HG03520 (cell line): Measurements from ENCODE around the gene BACH1.
"Not testable (repeated sequence)": the region's sequence is repeated elsewhere in the genome, so short reads cannot be mapped to it uniquely, and the experiment has no call there.

ENCODE experiments used
- ATAC-seq: cut with Tn5 transposase; IDR thresholded peaks from one replicate; pipeline ENCODE4 v1.9.1; 2021; ENCODE audit warnings: mild to moderate bottlenecking, moderate library complexity; ENCODE audit not compliant: unreplicated experiment

The BACH1 gene

DNA sequence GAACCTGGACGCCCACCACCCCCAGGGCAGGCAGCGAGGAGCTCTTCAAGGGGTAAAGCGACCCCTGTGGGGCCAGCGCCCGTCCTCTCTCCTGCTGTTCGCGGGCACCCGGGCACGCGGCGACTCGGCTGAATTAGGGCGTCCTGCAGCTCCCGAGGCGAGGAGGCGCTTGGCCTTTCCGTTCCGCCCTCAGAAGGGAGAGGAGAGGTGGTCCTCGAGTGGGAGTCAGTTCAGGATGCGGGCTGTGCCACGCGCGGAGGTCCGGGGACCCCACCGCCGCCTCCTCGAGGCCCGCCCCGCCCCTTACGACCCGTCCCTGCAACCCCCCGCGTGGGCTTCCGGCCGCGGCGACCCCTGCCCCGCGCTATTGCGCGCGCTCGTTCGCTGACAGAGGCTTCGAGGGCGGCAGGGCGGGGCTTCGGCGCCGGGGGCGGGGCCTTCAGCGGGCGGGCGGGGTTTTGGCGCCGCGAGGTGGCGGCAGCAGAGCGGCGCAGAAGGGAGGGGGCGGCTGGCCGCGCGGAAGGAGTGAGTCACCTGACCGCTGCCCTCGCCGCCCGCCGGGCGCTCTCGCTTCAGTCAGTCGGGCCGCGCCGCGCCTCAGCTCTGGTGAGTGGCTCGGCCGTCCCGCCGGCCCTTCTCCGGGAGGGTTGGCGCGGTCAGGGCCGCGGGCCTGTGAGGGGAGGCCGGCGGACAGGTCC, at the start of gene BACH1:
Gene BACH1, plus strand, starts transcription at position 575 of the 698 bp plus-strand sequence. CDS start 22,359 bp downstream, outside the sequence.
- peak; percentile 49 for ATAC-seq

DNA sequence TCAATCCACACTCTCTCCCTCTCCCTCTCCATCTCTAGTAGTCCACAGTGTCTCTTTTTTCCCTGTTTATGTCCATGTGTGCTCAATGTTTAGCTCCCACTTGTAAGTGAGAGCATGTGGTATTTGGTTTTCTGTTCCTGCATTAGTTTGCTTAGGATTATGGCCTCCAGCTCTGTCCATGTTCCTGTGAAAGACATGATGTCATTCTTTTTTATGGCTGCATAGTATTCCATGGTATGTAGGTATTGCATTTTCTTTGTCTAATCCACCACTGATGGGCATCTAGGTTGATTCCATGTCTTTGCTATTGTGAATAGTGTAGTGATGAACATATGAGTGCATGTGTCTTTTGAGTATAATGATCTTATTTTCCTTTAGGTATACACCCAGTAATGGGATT, 49.4 kb upstream of the BACH1 start:
- not testable (repeated sequence) for ATAC-seq

DNA sequence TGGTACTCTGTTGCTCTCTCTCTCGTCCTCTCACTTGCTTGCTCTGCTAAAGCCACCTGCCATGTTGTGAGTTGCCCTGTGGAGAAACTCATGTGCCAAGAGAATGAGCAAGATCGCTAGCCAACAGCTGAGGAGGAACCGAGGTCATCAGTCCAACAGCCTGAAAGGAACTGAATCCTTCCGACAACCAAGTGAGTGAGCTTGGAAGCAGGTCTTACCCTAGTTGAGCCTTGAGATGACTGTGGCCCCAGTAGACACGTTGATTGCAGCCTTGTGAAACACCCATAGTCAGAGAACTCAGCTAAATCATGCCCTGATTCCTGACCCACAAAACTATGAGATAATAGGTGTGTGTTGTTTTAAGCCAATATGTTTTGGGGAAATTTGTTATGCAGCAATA, 48.1 kb upstream of the BACH1 start:
- ATAC-seq: no peak

DNA sequence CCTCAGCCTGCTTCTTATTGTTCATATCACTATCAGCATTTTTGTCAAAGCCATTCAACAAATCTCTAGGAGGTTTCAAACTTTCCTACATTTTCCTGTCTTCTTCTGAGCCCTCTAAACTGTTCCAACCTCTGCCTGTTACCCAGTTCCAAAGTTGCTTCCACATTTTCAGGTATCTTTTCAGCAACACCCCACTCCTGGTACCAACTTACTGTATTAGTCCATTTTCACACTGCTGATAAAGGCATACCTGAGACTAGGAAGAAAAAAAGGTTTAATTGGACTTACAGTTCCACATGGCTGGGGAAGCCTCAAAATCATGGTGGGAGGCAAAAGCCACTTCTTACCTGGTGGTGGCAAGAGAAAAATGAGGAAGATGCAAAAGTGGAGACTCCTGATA, 44.9 kb upstream of the BACH1 start:
- not testable (repeated sequence) for ATAC-seq

DNA sequence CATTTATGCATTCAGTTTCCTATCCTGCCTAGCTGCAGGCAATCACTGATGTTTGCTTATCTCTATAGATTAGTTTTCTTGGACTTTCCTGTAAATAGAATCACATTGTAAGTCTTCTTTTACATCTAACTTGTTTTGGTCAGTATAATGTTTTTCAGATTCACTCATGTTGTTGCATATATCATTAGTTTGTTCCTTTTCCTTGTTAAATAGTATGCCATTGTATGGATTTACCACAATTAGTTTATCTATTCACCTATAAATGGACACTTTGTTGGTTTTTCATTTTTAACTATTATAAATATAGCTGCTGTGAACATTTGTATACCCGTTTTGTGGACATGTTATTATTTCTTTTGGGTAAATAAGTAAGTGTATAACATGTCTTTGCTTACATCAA, 44.2 kb upstream of the BACH1 start:
- no peak for ATAC-seq

DNA sequence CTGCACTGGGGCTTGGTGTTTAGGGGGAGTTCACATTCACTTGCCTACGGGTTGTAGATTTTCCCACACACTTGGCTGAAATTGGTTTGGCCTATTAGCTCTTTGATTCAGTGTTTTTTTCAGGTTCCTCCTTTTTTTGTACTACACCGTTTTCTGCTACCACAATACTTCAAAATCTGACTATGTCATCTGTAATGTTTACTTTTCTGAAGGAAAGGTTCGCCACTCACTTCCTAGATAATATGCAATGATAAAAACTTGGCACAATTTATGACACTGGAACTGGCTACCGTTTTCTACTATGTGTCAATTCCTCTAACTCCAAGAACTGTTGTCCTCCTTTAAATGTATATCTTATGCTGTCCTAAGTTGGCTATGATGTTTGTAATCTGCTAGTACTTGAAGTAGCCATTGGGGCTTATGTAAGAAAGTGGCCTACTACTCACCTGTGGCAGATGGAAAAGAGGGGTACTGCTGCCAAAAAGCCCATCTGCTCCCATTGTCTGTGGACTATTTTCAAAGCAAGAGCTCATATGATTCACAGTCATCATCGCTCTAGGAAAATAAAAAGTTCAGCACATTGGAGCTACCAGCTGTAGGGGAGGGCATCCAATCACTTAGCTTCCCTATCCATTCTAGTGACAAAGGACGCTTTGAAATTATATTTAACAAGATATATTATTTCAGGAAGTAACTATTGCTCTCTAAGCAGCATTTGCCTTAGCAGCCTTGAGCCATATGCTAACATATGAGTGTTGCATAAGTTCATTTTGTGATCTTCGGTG, 42.4 kb upstream of the BACH1 start:
- ATAC-seq: no peak

DNA sequence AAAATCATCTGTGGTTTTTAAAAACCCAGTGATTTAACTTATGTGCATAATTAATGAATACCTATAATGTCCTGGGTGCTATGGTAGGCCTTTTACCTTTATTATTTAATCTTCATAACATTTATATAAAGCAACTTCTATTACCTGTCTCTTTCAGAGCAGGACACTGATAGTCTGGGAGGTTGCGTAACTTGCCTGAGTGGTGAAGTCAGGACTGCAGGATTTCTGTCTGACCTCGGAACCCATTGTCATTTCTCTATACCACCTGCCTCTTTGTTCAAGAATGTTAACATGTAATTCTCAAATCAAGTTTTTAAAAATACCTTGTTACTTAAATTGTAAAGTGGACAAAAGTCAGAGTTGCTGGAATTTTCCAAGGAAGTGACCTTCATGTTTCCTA, 41.0 kb upstream of the BACH1 start:
- no peak for ATAC-seq

DNA sequence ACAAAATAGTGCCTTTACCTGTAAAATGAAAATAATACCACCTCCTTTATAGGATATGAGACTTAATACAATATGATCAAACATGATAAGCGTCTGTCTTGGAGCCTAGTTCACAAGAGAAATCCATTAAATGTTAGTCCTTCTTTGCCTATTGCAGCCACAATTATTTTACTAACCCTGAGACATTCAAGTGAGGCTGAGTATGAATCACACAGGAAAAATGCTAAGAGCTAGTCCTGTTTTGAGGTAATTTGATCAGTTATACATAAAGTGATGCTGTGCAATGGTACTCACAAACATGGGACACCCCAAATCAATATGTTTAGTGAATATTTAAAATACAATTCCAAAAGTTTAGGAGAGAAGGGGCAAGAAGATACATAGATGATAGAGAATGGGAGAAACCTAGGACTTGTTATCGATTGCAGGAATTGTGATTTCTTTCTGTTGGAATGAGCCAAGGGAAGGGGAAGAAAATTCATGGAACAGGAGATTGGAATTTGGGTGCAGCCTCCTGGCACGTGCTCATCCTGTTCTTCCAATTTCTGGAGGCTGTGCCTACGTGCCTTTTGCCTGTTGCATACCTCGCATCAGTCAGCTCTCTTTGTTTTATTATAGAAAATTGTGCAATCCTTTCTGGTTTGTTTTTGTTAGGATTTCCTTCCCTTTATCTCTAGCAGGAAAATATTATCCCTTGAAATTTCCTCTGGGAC, 39.9 kb upstream of the BACH1 start:
- ATAC-seq: no peak

DNA sequence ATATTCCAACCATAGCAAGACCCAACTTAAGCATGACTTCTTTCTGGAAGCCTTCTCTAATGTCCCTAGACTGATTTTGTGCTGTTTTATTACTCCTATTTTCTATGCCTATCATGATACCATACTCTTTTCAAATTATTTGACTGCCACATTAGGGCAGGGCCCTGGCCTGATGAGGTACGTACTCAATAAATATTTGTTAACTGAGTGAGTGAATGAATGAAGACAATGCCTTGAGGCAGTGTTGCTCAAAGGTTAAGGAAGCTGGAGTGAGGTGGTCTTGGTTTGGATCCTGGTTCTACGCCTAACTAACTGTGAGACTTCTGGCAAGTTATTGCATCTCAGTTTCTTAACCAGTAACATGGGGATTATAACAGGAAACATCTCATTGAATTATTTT, 38.3 kb upstream of the BACH1 start:
- no peak for ATAC-seq

DNA sequence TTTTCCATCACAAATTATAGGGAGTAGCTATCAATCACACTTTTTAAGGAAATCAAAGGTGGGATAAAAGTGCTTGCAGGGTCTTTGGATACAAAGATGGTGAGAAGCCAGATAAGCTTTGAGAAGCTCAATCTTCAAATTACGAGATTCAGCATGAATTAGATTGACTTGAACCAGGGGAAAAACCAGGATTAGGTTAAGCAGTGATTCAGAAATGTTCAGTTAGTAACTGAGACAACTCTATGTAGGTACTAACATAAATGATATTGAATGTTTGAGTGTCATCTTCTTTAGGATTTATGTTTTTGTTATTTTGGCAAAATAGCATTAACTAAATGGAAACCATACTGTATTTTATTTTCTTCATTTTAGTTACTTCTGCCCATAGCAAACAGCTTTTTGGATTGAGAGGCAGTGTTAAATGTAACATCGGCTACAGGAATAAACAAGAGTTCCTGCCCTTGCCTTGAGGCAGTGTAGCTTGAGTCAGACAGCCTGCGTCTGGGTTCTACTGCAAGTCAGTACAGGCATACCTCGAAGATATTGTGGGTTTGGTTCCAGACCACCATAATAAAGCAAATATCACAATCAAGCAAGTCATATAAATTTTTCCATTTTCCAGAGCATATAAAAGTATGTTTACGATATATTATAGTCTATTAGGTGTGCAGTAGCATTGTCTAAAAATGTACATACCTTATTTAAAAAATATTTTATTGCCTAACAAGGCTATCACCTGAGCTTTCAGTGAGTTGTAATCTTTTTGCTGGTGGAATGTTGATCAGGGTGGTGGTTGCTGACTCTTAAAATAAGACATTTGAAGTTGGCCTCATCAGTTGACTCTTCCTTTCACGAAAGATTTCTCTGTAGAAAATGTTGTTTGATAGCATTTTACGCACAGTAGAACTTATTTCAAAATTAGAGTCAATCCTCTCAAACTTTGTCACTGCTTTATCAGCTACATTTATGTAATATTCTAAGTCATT, 36.9 kb upstream of the BACH1 start:
- no peak for ATAC-seq

DNA sequence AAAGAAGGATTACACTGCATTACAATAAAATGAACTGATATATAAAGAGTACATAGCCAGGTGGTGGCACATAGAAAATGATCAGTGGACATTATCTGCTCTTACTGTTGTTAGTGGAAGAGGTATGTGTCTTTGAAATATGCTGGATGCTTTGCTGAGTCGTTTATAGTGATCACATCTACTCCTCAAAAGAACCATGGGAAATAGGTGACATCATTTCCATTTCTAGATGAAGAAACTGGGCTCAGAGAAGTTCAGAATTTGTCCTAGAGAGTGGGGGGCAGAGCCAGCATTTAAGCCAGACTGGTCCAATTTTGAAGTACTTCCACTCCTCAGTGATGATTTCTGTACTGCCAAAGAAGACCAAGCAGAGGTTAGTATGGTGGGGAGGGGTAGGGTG, 34.0 kb upstream of the BACH1 start:
- no peak for ATAC-seq

DNA sequence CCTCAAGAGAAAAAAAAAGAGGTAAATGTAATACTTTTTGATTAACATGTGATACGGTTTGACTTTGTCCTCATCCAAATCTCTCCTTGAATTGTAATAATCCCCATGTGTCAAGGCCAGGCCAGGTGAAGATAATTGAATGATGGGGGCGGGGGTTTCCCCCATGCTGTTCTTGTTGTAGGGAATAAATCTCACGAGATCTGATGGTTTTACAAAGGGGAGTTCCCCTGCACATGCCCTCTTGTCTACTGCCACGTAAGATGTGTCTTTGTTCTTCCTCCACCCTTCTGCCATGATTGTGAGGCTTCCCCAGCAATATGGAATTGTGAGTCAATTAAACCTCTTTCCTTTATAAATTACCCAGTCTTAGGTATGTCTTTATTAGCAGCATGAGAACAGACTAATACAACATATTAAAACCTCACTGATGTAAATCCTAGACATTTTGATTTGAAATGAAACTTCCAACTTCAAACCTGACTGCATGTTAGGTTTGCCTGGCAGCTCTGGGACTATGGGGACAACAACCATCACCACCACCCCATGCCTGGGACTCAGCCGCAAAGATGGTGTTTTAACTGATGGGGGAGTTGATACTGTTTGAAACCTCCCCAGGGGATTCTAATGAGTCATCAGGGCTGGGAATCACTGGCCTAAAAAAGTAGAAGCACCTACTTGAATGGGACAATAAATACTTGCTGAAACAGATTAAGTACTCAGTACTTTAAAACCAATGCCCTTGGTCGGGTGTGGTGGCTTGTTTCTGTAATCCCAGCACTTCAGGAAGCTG, 32.8 kb upstream of the BACH1 start:
- no peak for ATAC-seq

DNA sequence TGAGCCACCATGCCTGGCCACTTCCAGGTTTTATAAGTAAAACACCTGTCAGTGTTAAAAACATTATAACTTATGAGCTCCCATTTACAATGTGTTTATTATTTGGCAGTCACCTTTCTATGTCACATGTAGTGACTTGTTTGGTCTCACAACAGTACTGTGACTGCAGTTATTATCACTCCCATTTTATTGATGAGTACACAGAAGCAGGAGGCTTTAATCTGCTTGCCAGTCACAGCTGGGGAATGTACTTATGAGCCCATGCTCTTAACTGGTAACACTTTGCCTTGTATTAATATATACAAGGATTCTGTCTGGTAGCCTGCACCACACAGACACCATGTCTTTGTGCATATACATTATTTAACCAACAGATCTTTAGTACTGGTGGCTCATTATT, 31.1 kb upstream of the BACH1 start:
- no peak for ATAC-seq

DNA sequence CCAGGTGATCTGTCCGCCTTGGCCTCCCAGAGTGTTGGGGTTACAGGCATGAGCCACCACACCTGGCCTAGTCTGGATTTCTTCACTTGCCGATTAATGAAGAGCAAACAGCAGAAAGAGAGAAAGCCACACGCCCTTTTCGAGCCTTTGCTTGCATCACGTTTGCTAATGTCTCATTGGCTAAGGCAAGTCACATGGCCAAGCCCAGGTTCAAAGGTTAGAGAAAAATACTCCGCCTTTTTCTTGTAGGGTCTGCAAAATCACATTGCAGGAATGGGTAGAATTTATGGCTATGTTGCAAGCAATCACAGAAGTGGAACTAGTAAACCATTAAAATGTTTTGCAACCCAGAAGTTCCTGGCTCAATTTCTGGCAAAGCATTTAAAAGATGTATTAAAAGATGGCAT, 26.8 kb upstream of the BACH1 start:
- ATAC-seq: no peak

DNA sequence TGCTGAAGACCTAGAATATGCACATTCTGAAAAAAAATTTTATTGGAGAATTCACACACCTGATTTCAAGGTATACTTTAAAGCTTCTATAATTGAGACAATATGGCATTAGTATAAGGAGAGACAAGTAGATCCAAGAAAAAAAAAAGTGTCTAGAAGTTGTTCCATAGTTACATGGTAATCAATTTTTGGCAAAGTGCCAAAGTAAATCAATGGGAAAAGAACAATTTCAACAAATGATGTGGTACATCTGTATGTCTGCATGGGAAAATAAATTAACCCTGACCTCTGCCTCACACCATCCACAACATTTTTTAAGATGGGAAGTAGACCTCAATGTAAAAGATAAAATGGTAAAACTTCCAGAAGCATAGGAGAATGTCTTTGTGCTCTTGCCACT, 21.3 kb upstream of the BACH1 start:
- ATAC-seq: no peak

DNA sequence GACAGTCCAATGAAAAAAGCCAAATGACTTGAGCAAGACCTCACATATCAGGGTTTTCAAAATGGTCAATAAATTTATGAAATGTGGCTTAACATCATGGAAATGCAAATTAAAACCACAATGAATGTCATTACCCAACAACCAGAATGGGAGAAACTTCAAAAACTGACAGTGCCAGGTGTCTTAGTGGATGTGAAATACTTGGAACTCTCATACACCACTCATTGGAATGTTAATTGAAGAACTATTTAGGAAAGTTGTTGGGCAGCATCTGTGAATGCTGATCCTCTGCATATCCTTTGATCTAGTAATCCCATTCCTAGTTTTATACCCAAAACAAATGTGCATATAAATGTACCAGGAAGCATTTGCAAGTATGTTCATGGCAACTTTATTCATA, 19.2 kb upstream of the BACH1 start:
- no peak for ATAC-seq

DNA sequence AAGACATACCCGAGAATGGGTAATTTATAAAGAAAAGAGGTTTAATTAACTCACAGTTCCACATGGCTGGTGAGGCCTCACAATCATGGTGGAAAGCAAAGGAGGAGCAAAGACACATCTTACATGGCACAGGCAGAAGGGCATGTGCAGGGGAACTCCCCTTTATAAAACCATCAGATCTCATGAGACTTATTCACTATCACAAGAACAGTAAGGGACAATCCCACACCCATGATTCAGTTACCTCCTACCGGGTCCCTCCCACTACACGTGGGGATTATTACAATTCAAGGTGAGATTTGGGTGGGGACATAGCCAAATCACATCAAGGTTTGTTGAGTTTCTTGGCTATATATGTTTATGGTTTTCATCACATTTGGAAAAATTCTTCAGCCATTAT, 16.9 kb upstream of the BACH1 start:
- not testable (repeated sequence) for ATAC-seq

DNA sequence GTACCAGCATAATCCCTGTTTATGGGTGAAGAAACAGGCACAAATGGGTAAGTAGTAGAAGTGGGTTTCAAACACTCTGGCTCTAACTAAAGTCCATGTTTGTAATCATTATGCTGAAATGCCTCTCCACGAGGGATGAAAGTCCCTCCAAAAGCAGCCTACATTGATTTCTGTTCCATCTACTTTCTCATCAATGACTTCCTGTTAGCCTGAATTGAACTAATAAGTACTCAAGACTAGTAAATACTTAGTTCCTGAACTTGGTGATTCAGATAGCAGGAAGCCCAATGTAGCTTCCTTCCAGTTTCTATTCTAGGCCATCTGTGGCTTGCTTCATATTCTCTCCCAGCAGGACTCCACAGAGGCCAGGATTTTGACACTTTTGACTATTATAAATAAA, 11.3 kb upstream of the BACH1 start:
- ATAC-seq: no peak

DNA sequence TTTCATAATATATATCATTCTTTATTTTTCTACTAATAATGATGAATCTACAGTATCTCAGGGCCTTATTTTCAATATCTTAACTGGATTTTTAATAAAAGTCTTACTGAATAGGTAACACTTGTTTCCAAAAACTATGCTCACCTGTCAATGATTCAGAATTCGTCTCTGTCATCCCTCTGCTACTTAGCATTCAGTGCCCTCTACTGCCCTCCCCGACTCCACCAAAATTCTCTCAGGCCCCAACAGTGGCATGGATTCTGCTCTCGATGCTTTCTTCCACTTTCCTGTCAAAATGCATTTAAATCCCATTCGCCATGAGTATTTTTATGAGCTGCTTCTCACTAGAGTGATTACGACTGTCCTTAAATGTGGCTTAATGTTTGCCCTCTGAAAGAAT, 10.5 kb upstream of the BACH1 start:
- no peak for ATAC-seq

DNA sequence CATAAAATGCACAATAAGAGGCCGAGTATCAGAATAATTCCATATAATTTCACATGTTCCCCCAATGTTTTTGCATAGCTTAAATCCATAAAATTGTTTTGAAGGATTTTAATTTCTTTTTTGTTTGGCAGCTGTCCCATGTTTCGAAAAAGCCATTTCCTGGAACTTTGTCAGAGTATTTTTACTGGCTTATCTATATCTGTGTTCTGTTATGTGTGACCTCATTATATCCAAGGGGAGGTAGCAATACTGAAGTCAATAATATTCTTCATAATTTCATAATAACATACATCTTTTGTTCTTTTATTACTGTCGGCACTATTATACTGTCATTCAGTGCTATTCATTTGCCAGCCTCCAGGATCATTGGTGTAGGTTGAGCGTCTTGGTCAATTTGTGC, 9.4 kb upstream of the BACH1 start:
- no peak for ATAC-seq
